CD4-positive, alpha-beta T cell treated with Interleukin-4 for 4 hours (primary cell): ENCODE data around the gene TMEM150B.

Experiments used
- DNase-seq: peaks from one replicate; pipeline ENCODE4 v3.0.0-alpha.2; 2020

Gene TMEM150B

GRCh38 chr19:55325172-55325571 lies at the start of gene TMEM150B:
TSS of gene TMEM150B (minus strand) at chr19:55325341. CDS start at chr19:55321036, 4,305 bp downstream.
- DNase-seq, result no peak

DNA sequence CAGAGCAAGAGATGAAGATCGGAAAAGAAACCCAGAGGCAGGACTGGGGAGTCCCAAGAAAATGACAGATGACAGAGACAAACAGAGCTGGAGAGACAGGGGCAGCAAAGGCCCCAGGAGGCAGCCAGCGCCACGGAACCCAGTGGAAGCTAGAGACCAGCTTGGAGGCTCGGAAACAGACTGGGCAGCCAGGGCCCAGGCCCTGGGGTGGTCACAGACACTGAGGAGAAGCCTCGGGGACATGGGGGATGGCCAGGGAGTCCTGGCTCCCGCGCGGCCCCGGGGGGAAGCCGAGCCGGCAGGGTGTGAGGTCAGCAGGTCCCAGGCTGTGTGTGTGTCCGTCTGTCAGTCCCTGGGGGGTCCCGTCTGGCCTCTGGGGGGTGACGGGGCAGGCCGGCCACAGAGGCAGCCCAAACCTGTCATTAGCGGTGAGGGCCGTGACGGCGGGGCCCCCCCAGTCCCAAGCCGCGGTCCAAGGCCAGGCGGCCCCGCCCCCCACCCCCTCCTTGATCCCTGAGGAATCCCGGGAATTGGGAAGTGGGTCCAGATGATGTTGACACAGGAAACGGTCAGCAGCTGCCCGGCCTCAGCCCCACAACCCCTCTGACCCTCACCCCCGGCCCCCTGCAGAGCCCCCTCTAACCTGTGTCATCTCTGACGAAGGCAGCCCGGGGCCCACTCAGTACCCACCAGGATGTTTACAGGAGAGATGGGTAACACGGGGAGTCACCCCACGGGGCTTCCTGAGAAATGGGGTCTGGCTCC lies 49.0 kb upstream of the TMEM150B start:
- no peak for DNase-seq

DNA sequence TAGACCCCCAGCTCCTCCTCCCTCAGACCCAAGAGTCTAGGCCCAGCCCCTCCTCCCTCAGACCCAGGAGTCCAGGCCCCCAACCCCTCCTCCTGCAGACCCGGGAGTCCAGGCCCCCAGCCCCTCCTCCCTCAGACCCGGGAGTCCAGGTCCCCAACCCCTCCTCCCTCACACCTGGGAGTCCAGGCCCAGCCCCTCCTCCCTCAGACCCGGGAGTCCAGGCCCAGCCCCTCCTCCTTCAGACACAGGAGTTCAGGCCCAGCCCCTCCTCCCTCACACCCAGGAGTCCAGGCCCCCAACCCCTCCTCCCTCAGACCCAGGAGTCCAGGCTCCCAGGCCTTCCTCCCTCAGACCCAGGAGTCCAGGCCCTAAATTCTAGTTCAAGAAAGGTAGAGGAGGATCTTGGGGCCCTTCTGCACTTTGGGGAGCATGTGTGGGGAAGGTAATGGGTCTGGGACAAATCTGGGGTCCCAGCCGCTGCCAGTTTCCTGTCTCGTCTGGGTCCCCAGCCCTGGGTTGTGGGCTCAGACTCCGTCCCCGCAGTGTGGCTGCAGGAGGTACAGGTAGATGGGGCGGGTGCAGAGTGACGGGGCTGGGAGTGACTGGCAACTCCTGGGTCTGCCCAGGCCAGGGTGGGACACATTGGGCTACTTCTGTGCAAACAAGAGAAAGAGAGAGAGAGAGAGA lies 48.3 kb upstream of the TMEM150B start:
- no peak for DNase-seq

GRCh38 chr19:55372316-55373081 lies 47.4 kb upstream of the TMEM150B start:
- no peak for DNase-seq

DNA sequence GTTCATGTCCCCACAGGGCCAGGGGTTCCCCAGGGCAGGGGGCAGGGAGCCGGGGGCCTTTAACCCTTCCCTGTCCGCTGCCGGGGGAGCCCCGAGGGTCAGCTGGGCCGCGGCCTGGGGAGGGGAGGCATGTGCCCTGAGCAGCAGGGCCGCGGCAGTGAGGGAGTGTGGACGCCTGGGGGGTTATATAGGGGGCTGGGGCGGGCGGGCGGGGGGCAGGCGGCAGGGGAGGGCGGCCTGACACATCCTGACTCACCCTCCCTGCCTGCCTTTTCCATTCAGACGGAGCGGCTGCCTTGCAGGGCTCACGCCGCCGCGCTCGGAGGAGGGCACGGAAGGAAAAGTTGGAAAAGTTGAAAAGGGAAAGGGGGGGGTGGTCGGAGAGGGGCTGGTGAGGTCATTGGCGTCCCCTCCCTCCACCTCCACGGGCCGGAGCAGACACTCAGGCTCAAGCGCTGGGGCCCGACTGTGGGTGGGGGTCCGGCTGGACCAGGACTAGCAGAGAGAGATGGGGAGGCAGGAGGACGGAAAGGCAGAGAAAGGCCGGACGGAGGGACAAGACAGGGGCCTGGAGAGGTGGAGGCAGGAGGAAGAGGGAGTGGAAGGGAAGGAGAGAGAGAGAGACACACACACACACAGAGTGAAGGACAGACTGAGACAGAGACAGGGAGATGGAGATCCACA lies 45.3 kb upstream of the TMEM150B start, which contains the start of gene IL11:
IL11 (minus strand) TSS at position 159 of the 684 bp plus-strand sequence; CDS start at position 6, 153 bp downstream.
- DNase-seq, result no peak

- DNase-seq, result no peak
Observed at GRCh38 chr19:55369653-55370304, 44.6 kb upstream of the TMEM150B start.

DNA sequence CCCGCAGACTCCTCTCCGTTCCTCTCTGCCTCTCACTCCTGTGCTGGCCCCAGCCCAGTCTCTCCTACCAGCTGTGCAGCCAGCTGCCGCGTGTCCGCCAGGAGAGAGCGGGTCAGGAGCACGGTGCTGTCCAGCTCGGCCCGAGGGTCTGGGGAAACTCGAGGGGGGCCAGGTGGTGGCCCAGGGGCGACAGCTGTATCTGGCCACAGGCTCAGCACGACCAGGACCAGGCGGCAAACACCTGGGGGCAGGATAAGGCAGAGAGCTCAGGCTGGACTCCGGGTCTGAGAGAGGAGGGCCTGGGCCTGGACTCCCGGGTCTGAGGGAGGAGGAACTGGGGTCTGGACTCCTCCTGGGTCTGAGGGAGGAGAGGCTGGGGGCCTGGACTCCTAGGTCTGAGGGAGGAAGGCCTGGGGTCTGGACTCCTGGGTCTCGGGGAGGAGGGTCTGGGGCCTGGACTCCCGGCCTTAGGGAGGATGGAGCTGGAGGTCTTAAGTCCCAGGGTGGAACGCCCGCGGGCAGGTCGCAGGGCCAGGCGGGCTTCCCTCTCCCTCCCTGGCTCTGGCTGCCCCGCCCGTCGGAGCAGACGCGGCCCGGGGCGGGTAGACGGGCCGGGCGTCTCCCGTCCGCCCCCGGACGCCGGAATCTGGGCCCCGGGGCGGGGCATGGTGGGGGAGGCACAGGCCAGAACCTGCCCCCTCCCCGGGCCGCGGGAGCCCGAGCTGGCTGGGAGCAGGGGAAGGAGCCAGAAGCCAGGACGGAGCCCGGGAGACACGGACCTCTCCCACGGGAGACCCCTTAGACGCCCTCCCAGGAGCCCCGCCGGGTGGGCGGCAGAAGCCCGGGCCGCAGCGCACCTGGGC lies 43.8 kb upstream of the TMEM150B start:
- DNase-seq, result no peak

- DNase-seq, result no peak
Observed at GRCh38 chr19:55368106-55368505, 43.0 kb upstream of the TMEM150B start.

DNA sequence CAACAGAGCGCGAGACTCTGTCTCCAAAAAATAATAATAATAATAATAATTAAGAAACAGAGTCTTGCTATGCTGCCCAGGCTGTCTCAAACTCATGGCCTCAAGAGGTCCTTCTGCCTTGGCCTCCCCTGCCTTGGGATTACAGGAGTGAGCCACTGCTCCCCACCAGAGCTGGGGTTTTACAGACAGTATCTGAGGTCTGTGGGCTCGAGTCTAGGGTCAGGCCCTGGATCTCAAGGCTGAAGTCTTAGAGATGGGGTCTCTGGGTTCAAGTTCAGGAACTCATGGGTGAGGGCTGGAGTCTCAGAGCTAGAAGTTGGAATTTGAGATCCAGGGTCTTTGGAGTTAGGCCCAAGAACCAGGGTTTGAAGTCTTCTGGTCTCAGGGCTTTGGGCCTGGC lies 41.6 kb upstream of the TMEM150B start:
- DNase-seq, result no peak

GRCh38 chr19:55365964-55366363 lies 40.8 kb upstream of the TMEM150B start:
- no peak for DNase-seq

DNA sequence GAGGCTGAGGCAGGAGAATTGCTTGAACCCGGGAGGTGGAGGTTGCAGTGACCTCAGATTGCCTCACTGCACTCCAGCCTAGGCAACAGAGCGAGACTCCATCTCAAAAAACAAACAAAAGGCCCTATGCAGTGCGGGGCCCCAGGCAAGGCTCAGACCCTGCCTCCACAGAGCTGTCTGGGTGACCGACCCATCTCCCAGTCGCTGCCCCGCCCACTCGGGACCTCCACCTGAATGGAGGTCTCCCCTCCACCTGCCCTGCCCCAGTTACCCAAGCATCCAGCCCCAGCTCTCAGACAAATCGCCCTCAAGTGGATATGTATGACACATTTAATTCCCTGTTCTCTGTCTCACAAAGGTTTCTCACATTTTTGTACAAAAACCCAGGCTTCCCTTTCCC lies 40.1 kb upstream of the TMEM150B start:
- no peak for DNase-seq

GRCh38 chr19:55362990-55363716 lies 38.0 kb upstream of the TMEM150B start, which contains the start of gene GARIN5B:
TSS of gene GARIN5B (minus strand) at chr19:55363260. CDS start at chr19:55363066, 194 bp downstream.
- DNase-seq, result no peak

- DNase-seq, result no peak
Observed at GRCh38 chr19:55362174-55362989, 37.2 kb upstream of the TMEM150B start.

DNA sequence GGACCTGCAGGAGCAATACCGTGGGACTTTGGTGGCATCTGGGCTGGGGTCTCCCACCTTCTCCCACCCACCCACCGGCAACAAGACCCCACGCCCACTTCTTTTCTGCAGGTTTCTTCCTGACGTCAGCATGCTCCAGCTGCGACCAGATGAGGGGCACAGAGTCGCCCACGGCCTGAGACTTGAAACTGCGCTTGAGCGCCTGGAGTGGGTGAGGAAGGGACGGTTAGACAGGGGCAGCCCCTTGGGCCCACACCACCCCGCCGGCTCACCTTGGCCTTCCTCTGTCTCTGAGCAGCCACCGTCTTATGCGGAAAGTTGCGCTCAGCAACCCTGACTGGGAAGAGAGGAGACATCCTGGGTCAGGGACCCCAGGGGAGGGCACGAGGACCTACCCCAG lies 35.8 kb upstream of the TMEM150B start:
- no peak for DNase-seq

GRCh38 chr19:55358943-55359908 lies 34.1 kb upstream of the TMEM150B start:
- no peak for DNase-seq

DNA sequence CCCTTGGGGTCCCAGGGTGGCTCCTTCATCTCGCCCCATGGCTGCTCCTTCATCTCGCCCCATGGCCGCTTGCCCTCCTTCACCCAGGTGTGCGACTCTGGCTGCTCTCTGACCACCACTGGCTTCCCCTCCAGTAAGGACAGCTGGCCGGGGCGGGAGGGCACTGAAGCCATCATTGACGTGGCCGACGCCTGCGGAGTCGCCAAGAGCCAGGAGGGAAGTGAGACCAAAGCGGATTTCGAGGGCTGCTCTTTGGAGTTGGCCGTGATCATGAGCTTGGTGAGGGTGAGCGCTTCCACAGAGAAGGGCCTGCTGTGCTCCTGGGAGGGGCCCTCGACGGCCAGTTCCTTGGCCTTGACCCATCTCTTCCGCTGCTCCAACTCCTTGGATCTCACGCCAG lies 33.4 kb upstream of the TMEM150B start:
- no peak for DNase-seq

DNA sequence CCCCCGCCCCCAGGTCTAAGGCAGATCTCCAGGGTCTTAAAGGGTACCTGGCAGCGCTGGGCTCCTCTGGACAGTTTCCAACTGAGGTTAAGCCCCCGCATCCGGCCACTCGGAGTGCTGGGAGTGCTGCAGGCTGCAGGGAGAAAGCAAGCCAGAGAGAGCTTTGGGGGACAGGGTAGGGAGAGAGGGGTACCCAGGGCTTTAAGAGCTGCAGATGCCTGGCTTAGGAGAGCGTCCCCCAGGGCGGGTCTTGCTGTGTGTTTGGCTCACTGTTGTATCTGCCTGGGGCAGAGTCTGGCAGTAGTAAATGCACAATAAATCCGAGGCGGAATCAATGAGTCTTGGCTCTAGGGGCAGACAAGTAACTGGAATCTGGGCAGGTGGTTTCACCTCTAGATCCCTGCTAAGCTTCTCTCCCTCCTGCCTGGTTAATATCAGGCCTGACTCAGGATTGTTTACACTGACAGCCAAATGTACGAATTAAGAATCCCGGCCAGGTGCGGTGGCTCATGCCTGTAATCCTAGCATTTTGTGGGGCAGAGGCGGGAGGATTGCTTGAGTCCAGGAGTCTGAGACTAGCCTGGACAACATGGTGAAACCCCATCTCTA lies 30.2 kb upstream of the TMEM150B start:
- DNase-seq, result no peak

DNA sequence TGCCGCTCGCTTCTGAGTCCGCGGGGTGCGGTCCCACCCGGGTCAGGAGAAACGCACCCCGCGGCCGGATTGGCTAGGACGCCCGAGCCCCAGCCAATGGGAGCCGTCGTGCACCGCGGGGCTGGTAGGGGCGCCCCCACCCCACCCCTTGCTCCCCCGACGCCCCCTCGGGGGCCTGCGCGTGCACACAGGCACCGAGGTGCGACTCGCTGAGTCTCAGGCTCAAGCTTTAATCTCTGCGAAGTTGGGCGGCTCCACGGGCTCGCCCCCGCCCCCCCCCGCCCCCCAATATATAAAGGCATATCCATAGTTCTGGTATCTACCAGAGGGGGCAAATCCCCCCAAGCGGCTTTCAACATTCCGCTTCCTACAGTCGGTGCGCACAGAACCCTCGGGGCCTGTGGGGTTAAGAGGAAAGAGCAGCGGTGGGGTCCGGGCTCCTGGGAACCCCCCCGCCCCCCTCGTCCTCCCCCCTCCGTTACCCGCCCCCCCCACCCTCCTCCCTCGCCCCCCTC lies 29.6 kb upstream of the TMEM150B start, which contains the start of gene COX6B2:
COX6B2 (minus strand) TSS at position 22 of the 515 bp plus-strand sequence. CDS start 198 bp downstream, outside the sequence.
- DNase-seq, result no peak
